Activated T-helper 17 cell treated with anti-CD3 and anti-CD28 coated beads, Interleukin-2, amount 50 U/mL, for 72 hours (primary cell): ENCODE results near the gene RIMS3. TPM values are rescaled to one million over a fixed set of nuclear protein-coding genes. Genes with fewer than 3 reads are reported as not detected.
"Not testable (repeated sequence)": the region's sequence is repeated elsewhere in the genome, so short reads cannot be mapped to it uniquely, and the experiment has no call there.

ENCODE experiments used
- ATAC-seq: fragments of 150-1000 bp; cut with Tn5 transposase; replicated peaks from 2 replicates; pipeline ENCODE4 v1.10.0; 2021; ENCODE audit warnings: mild to moderate bottlenecking, moderate library complexity
- H3K27ac Mint-ChIP-seq: one replicate; pipeline ENCODE4 v1.8.0; 2022; ENCODE audit warnings: mixed read lengths
- H3K27me3 Mint-ChIP-seq: one replicate; pipeline ENCODE4 v1.8.0; 2022; ENCODE audit warnings: mixed read lengths
- H3K36me3 Mint-ChIP-seq: one replicate; pipeline ENCODE4 v1.8.0; 2022; ENCODE audit warnings: low read depth, mild to moderate bottlenecking, mixed read lengths
- H3K4me1 Mint-ChIP-seq: one replicate; pipeline ENCODE4 v1.8.0; 2022; ENCODE audit warnings: mixed read lengths
- H3K4me3 Mint-ChIP-seq: one replicate; pipeline ENCODE4 v1.8.0; 2022; ENCODE audit warnings: mild to moderate bottlenecking, mixed read lengths
- H3K9me3 Mint-ChIP-seq: one replicate; pipeline ENCODE4 v1.8.0; 2022; ENCODE audit warnings: mixed read lengths
- total RNA-seq, 2 donors: library from RNA; stranded (reverse); gene quantifications; one replicate each; pipeline ENCODE4 v1.2.3, GENCODE V29; 2022

Gene RIMS3
- total RNA-seq, 2 donors from 2014 or later, result 3.0 to 4.2 TPM

DNA sequence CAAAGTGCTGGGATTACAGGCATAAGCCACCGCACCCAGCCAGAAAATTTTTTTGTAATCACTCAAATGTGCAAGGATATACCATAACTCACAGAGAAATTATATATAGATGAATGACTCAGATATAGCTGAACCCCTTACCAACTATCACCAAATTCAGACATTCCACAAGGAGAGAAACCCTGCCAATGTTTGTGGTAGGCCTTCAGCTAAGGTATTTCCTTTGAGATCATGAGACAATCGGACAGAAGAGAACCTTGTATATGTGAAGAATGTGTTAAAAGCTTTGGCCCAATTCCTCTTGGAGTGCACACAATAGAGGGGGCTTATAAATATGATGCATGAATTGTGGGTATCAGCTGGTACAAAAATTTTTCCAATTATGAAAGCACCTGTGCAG is 83.4 kb downstream of the RIMS3 start:
- ATAC-seq, result no peak
- no peak overlapping the region for H3K27ac Mint-ChIP-seq
- H3K4me1 Mint-ChIP-seq, result peaks cover 5% of the 10 kb centered on the region
- no peak overlapping the region for H3K4me3 Mint-ChIP-seq
- no peaks in the 10 kb centered on the region for H3K36me3 Mint-ChIP-seq
- peaks cover 8% of the 10 kb centered on the region for H3K27me3 Mint-ChIP-seq
- no peaks in the 10 kb centered on the region for H3K9me3 Mint-ChIP-seq

DNA sequence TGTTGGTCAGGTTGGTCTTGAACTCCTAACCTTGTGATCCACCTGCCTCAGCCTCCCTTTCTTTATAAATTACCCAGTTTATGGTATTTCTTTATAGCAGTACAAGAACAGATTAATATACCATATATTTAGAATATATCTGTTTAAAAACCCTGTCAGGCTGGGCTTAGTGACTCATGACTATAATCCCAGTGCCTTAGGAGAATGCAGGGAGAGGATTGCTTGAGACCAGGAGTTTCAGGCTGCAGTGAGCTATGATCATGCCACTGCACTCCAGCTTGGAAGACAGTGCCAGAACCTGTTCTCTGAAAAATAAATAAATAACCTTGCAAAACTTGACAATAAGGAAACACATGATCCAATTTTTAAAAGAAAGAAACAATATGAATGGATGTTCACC is 90.1 kb downstream of the RIMS3 start:
- no peaks in the 10 kb centered on the region for H3K9me3 Mint-ChIP-seq
- no peaks in the 10 kb centered on the region for H3K4me1 Mint-ChIP-seq
- no peak for ATAC-seq

DNA sequence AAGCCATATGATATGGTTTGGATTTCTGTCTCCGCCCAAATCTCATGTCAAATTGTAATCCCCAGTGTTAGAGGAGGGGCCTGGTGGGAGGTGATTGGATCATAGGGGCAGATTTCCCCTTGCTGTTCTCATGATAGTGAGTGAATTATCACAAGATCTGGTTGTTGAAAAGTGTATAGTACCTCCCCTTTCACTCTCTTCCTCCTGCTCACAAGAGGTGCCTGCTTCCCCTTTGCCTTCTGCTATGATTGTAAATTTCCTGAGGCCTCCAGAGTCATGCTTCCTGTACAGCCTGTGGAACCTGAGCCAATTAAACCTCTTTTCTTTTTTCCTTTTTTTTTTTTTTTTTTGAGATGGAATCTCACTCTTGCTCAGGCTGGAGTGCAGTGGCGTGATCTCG is 90.7 kb downstream of the RIMS3 start:
- not testable (repeated sequence) for H3K27me3 Mint-ChIP-seq, H3K36me3 Mint-ChIP-seq, H3K9me3 Mint-ChIP-seq, H3K27ac Mint-ChIP-seq, H3K4me3 Mint-ChIP-seq, ATAC-seq, H3K4me1 Mint-ChIP-seq

More for the DNA sequence above, 90.1 kb downstream of the RIMS3 start:
- Mint-ChIP-seq H3K36me3 (no peaks in the 10 kb centered on the region), H3K4me3 (no peak overlapping the region), H3K27me3 (peaks cover 8% of the 10 kb centered on the region), H3K27ac (no peak overlapping the region)

Other genes with a start within 250 kb of the RIMS3 start
- gene ZFP69B, start 215.2 kb downstream of the RIMS3 start, total RNA-seq, result 1 to 10 TPM; 2.8 to 3.3 TPM
- 1 to 10 TPM; 1.9 to 3.4 TPM for gene ZFP69, start 188.4 kb downstream of the RIMS3 start, total RNA-seq
- 1 to 10 TPM; 6.6 to 6.7 TPM for gene EXO5, start 156.9 kb downstream of the RIMS3 start, total RNA-seq
- 1 to 10 TPM; 3.5 to 5.8 TPM for gene ZNF684, start 134.0 kb downstream of the RIMS3 start, total RNA-seq
- 10 to 100 TPM; 61.2 to 65.2 TPM for gene NFYC, start 26.0 kb upstream of the RIMS3 start, total RNA-seq
- 1 to 10 TPM in 1 of 2 donors, under 1 TPM in 1; 0.45 to 1.5 TPM for gene KCNQ4, start 118.1 kb upstream of the RIMS3 start, total RNA-seq
- 1 to 10 TPM; 2.1 to 3.7 TPM for gene CITED4, start 196.7 kb upstream of the RIMS3 start, total RNA-seq